Dermis blood vessel endothelial cell (primary cell): ENCODE results near the gene JARID2. TPM values are rescaled to one million over a fixed set of nuclear protein-coding genes. Genes with fewer than 3 reads are reported as not detected.

Experiments used
- DNase-seq: peaks from one replicate; pipeline ENCODE4 v3.0.0; 2010
- total RNA-seq: library from RNA; depleted of rRNA; stranded (reverse); fragments of >200 nt; gene quantifications from 2 replicates; pipeline ENCODE4 v1.2.3, GENCODE V29; 2014

The JARID2 gene
- 15.3 and 17.6 TPM in 2 replicates for total RNA-seq

DNA sequence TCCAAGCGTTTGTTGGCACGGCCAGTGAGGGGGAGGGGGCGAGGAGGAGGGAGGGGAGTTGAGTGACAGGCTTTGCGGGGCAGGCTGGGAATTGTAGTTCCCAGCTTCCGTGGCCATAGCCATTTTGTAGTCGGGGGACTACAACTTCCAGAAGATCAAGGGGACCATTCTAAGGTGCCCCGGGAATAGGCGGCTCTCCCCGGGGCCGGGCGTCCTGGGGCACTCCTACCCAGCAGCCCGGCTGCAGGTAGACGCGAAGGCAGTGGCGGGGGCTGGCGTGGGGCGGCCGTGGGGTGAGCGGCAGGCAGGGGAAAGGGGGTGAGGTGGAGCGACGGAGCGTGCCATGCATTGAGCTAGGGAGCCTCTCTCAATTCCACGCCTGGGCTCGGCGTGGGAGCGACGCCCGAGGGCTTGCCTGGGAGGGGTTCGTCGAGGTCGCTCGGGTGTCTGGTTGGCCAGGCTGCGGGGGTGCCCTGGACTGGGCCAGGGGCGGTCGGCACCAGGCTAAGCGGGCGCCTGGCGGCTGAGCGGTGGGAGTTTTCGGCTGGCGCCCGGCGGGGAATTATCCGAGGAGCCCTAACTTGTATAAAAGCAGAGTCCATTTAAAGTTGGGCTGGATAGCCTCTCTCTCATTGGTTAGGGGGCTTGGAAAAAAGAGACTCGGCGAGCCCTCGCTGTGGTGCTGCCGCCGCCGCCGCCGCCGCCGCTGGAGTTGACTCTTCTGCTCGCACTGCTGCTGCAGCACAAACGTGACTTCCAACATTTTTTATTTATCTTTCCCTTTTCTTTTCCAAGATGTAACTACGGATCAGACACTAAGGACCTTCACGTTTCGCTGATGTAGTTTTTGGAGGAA lies at the start of gene JARID2:
Gene JARID2, plus strand, starts transcription at position 709 of the 856 bp plus-strand sequence. CDS start 471 bp downstream, outside the sequence.
- peak; percentile 99 for DNase-seq

DNA sequence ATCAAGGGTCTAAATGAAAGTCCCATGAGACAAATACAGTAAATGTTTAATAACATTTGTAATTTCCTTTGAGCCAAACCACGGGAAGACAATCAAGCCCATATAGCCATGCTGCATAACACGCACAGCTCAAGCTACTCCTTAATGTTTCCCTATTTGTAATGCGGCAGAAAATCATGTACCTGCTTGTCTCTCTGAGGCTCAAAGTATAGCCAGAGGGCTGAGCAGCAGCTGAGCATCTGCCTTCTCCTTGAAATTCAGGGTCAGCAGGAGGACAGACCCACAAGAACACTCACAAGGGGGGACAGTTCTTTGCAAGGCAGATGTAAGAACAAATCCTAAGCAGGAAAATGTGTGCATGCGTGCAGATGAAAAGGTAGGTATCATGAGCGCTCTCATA lies 45.8 kb upstream of the JARID2 start:
- no peak for DNase-seq

DNA sequence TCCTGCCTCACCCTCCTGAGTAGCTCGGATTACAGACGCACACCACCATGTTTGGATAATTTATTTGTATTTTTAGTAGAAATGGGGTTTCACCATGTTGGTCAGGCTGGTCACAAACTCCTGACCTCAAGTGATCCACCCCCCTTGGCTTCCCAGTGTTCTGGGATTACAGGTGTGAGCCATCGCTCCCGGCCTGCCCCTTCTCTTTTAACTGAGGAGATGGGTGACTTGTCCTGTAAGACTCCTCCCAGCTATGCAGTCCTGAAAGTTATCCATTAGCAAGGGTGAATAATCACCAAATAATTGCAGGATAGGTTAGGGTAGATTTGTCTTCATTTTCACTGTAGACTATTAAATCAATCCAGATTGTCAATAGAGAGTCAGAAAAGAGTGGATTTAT lies 40.5 kb upstream of the JARID2 start:
- DNase-seq = no peak

DNA sequence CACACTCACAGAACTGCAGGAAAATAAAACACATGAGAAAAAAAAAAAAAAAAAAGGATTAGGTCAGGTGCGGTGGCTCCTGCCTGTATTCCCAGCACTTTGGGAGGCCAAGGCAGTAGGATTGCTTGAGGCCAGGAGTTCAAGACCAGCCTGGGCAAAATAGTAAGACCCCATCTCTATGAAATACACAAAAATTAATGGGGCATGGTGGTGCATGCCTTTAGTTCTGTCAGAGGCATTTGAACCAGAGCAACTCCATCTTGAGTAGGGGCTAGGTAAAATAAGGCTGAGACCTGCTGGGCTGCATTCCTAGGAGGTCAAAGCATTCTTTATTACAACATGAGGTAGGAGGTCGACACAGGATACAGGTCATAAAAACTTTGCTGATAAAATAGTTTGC lies 39.0 kb upstream of the JARID2 start:
- DNase-seq = no peak

DNA sequence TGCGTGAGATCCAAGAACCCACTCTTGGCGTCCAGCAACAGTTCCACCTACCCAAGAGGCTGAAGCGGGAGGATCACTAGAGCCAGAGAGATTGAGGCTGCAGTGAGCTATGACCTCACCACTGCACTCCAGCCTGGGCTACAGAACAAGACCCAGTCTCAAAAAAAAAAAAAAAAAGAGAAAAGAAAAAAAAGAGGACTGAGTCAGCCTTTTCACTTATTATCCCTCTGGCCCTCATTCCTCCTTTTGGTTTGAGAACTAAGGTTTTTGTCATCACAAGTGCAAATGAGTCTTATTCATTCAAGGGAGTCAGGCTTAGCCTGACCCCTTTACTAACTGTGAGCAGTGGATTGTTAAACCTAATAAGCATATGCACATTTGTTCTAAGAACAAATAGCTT lies 37.9 kb upstream of the JARID2 start:
- DNase-seq = no peak

DNA sequence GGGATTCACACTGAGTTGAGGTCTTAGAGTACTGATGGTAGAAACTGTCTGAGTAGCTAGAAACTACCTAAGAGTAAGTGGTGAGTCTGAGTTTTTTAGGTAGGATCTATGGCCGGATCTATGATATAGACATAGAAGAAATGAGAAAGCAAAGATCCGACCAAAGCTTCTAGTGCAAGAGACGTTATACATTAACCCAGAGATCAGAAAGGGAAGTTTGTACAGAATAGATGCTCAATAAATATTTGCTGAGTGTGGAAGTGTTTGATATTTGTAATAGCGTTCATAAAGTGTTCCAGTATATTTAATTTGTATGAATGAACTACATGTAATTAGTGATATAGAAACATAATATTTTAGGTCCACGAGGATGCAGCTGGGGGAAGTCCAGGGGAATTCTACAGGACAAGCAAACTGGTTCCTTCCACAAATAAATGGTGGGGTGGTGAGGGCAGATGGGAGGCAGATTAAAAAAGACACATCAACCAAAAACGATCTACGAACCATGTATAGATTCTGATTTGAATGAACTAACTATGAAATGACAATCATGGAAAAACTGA lies 31.9 kb upstream of the JARID2 start:
- DNase-seq = no peak

DNA sequence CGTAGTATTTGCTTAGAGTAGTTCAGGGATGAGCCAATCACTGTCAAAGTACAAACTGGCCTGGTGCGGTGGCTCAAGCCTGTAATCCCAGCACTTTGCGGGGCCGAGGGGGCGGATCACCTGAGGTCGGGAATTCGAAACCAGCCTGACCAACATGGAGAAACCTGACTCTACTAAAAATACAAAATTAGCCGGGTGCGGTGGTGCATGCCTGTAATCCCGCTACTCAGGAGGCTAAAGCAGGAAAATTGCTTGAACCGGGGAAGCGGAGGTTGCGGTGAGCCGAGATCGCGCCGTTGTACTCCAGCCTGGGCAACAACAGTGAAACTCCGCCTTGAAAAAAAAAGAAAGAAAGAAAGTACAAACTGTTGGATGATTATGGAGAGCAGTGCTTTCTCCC lies 27.5 kb upstream of the JARID2 start:
- DNase-seq = no peak

GRCh38 chr6:15220062-15220461 lies 25.8 kb upstream of the JARID2 start:
- no peak for DNase-seq

DNA sequence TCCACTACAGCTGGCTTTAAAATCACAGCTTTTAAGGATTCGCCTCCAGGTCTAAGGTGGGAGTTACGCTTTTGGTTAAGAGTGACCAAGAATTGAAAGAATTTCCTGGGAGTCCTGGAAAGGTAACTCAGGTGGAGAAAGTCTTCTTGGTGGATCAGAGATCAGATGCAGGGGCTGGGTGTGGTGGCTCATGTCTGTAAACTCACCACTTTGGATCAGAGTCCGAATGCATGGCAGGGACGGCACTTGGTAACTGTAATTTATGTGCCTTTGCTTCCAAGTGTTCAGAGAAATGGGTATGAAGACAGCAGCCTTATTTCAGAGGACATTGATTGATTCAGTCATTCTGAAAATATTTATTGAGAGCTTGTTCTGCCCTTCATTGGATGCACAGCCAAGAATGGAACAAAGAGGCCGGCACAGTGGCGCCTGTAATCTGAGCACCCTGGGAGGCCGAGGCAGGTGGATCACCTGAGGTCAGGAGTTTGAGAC lies 18.0 kb upstream of the JARID2 start:
- DNase-seq = no peak

- no peak for DNase-seq
These were observed 15.0 kb upstream of the JARID2 start for GRCh38 chr6:15230827-15231226.

DNA sequence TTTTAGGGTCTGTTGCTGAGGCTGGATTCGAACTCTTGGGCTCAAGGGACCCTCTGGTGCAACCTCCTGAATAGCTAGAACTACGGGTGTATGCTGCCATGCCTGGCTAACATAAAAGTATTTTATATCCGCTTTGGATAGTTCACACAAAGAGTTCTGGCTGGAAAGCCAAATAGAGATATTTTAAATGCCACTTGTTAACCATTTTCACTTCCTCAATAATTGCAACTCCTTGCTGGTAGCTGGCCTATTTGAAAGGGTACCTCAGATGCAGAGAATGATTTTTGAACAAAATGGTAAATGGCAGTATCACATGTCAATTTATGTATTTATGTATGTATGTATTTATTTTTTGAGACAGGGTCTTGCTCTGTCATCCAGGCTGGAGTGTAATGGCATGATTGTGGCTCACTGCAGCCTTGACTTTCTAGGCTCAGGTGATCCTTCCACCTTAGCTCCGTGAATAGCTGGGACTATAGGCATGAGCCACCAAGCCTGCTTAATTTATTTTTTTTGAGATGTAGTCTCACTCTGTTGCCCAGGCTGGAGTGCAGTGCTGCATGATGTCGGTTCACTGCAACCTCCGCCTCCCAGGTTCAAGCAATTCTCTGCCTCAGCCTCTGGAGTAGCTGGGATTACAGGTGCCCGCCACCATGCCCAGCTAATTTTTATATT lies 12.9 kb upstream of the JARID2 start:
- DNase-seq = no peak

DNA sequence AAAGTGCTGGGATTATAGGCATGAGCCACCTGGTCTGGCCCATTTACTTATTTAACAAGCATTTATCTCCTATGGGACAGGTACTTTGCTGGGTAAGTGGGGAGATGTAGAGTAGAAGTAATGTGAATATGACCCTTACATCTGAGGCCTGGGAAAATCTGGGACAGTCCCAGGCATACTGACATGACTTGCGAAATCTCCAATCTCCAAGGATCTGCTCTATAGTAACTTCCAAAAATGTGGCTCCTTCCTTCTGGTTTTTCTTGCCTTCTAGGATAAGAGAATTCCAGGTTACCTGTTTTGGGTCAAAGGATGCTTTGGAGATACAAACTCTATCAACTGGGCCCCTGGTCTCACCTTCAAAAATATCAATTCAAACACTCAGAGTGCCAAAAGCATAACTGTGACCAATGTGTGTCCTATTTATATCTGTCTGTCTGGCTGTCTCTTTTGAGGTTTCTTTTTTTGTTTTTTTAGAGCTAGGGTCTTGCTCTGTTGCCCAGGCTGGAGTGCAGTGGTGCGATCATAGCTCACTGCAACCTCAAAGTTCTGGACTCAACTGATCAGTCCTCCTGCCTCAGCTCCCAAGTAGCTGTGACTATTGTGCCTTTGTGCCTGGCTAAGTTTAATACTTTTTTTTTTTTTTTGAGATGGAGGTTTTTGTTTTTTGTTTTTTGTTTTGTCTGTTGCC lies 11.7 kb upstream of the JARID2 start:
- no peak for DNase-seq

GRCh38 chr6:15239616-15240364 lies 6.1 kb upstream of the JARID2 start:
- DNase-seq = peak; percentile 68

GRCh38 chr6:15242503-15242902 lies 3.4 kb upstream of the JARID2 start:
- DNase-seq = no peak

- DNase-seq = peak; percentile 68
These were observed 2.8 kb upstream of the JARID2 start for GRCh38 chr6:15242937-15243614.

DNA sequence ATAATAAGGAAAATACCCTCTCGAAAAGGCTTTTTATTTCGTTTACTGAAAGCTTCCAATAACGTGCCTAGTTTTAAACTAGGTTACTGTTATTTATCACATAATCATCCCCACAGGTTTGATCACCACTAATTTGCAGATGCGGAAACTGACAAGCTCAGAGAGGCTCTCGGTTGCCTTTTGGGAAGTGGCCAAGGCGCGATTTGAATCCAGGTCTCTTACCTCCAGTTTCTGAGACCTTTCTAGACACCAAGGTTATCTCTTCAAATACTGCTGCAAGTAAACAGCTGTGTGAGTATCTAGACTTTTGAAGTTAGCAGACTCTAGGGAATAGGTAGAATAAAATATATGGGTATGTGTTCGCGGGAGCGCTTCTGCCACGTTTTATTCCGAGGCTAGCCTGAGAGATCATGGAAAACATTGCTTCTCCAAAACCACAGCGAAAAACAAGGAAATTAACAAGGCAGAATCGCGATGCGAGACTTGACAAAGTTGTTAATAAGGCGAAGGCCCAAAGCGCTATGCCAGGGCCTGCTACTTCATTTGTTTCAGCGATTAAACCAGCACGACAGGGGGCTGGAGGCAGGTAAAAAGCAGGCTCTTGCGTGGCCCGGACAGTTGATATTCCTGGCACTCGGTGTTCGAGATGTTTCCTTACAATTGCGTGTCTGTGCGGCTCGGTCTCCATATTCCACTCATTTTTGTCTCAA lies 1.8 kb upstream of the JARID2 start:
- DNase-seq = no peak

GRCh38 chr6:15244620-15245360 lies 1.1 kb upstream of the JARID2 start:
- DNase-seq = peak; percentile 74

DNA sequence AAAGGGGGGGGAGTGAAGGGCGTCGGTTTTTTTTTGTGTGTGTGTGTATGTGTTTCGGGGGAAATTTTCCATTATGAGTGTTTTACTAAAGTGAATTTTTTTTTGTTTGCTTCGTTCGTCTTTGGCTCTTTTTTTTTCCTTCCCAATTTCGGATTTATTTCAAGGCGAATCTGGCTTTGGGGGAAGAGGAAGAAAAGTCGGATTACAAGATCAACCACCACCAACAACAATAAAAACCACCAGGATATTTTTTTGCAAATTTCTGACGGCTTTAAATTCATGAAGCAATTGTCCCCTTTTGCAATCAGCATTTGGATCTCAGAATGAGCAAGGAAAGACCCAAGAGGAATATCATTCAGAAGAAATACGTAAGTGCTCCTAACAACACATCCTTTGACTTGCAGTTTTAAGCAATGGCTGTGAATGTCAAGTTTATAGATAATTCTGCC lies 372 bp downstream of the JARID2 start:
- peak; percentile 21 for DNase-seq

- DNase-seq = no peak
These were observed 1.0 kb downstream of the JARID2 start for GRCh38 chr6:15246666-15247499.
